ENCODE data around the gene IGIP.

GRCh38 chr5:140111011-140111858 is 14.5 kb upstream of the IGIP start:
- TF ChIP-seq CTCF (IDR thresholded peaks at IDR 0.05; ENCODE audit: borderline replicate concordance, extremely low read depth, low read length, poor library complexity, severe bottlenecking) (no peak), EZH2 (IDR thresholded peaks at IDR 0.05; ENCODE audit: borderline replicate concordance, low read depth, low read length, severe bottlenecking) (no peak)
